Endodermal cell (in vitro differentiated cells): ENCODE results near the gene DDX19B. TPM values are rescaled to one million over a fixed set of nuclear protein-coding genes. Genes with fewer than 3 reads are reported as not detected.

Experiments used
- DNase-seq: peaks from one replicate; pipeline ENCODE4 v3.0.0-alpha.2; 2017
- H3K27ac ChIP-seq: 2 replicates; pipeline ENCODE4 v1.5.1; 2013; ENCODE audit warnings: mild to moderate bottlenecking, low read depth, low read length, moderate library complexity
- H3K27me3 ChIP-seq: 2 replicates; pipeline ENCODE4 v1.6.1; 2013; ENCODE audit warnings: mild to moderate bottlenecking, low read length, moderate library complexity; ENCODE audit not compliant: insufficient read depth, control insufficient read depth, poor library complexity, severe bottlenecking
- H3K36me3 ChIP-seq: 2 replicates; pipeline ENCODE4 v1.7.0; 2013; ENCODE audit warnings: mild to moderate bottlenecking, low read length, moderate library complexity; ENCODE audit not compliant: control insufficient read depth, insufficient read depth
- H3K4me1 ChIP-seq: one replicate; pipeline ENCODE4 v1.7.0; 2013; ENCODE audit warnings: low read length; ENCODE audit not compliant: control insufficient read depth, insufficient read depth
- H3K4me3 ChIP-seq: 2 replicates; pipeline ENCODE4 v1.5.1; 2013; ENCODE audit warnings: mild to moderate bottlenecking, low read length, moderate library complexity
- H3K9ac ChIP-seq: 2 replicates; pipeline ENCODE4 v1.6.1; 2013; ENCODE audit warnings: mild to moderate bottlenecking, low read length, moderate library complexity; ENCODE audit not compliant: poor library complexity, severe bottlenecking; ENCODE audit errors: extremely low read depth
- H3K9me3 ChIP-seq: 2 replicates; pipeline ENCODE4 v1.6.1; 2013; ENCODE audit warnings: mild to moderate bottlenecking, low read length, moderate library complexity; ENCODE audit not compliant: control insufficient read depth
- H3K27ac Mint-ChIP-seq: 2 replicates; pipeline ENCODE4 v1.8.0; 2020; ENCODE audit warnings: mixed read lengths
- H3K27me3 Mint-ChIP-seq: 2 replicates; pipeline ENCODE4 v1.8.0; 2021; ENCODE audit warnings: mild to moderate bottlenecking, mixed read lengths; ENCODE audit not compliant: insufficient read depth
- H3K36me3 Mint-ChIP-seq: 2 replicates; pipeline ENCODE4 v1.8.0; 2020; ENCODE audit warnings: low read depth, mixed read lengths
- H3K4me1 Mint-ChIP-seq: 2 replicates; pipeline ENCODE4 v1.8.0; 2020; ENCODE audit warnings: mixed read lengths
- H3K4me3 Mint-ChIP-seq: 2 replicates; pipeline ENCODE4 v1.8.0; 2020; ENCODE audit warnings: mild to moderate bottlenecking, moderate library complexity, mixed read lengths
- H3K9me3 Mint-ChIP-seq: 2 replicates; pipeline ENCODE4 v1.8.0; 2020; ENCODE audit warnings: mild to moderate bottlenecking, mixed read lengths
- CTCF ChIP-seq: fragments of 200-600 bp; sonication (generic); conservative IDR thresholded peaks from 2 replicates; pipeline ENCODE4 v1.5.0; 2021; ENCODE audit warnings: antibody characterized with exemption, mild to moderate bottlenecking
- WGBS, 2 experiments: methylation state at CpG; one replicate each; pipeline versions ENCODE4 v1.1.5 to v1.1.7; 2013; ENCODE audit warnings: missing lambda C conversion rate in 2 of 2, mixed read lengths in 1 of 2; ENCODE audit not compliant: insufficient coverage in 1 of 2, insufficient read length in 1 of 2; 5-methylcytosine and 5-hydroxymethylcytosine counted together
- total RNA-seq, 2 donors: library from RNA; stranded (reverse); fragmentation: NEBNext Ultra II Directional in 1 of 2; extraction: Animal tissue kit (Norgen Biotek cat#: 25700) in 1 of 2; gene quantifications; 2 replicates in 1 of 2; 3 replicates in 1 of 2; pipeline ENCODE4 v1.2.1, GENCODE V29; 2021

The DDX19B gene
- total RNA-seq, 2 donors from 2014 or later = 39.2 to 43.5 TPM

DNA sequence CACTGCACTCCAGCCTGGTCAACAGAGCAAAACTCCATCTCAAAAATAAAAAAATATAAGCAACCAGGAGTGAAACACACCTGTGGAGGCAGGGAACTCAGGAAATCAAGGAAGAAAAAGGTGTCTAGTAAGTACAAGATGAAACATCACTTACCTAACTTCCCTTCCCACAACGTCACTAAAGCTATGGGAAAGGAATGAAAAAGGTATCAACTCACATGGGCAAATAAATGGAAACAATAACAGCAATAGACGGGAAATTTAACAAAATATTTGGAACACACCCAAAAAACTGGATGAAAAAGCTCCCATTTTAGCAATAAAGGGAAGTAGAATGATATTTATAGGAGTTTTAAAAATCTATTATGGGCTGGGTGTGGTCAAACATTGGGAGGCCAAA is 78.8 kb downstream of the DDX19B start:
- Histone ChIP-seq H3K4me3 (no peak overlapping the region), H3K36me3 (peaks cover 57% of the 10 kb centered on the region), H3K4me1 (no peaks in the 10 kb centered on the region), H3K9me3 (no peaks in the 10 kb centered on the region), H3K27ac (no peak overlapping the region), H3K9ac (no peak overlapping the region), H3K27me3 (no peaks in the 10 kb centered on the region)
- TF ChIP-seq CTCF = no peak
- Mint-ChIP-seq H3K27me3 (no peaks in the 10 kb centered on the region), H3K4me3 (no peak overlapping the region), H3K4me1 (peaks cover 3% of the 10 kb centered on the region), H3K36me3 (peaks cover 41% of the 10 kb centered on the region), H3K9me3 (no peaks in the 10 kb centered on the region), H3K27ac (no peak overlapping the region)
- WGBS, 2 experiments = 100% methylated on average over 2 of the region's 2 CpGs; no CpG with 5 or more reads in 1 of the 2 experiments
- no peak for DNase-seq

- no peak overlapping the region for H3K4me3 ChIP-seq
- no peak for TF ChIP-seq CTCF
- no peak overlapping the region for H3K27ac ChIP-seq
Measured at GRCh38 chr16:70378869-70379493, 80.0 kb downstream of the DDX19B start.

DNA sequence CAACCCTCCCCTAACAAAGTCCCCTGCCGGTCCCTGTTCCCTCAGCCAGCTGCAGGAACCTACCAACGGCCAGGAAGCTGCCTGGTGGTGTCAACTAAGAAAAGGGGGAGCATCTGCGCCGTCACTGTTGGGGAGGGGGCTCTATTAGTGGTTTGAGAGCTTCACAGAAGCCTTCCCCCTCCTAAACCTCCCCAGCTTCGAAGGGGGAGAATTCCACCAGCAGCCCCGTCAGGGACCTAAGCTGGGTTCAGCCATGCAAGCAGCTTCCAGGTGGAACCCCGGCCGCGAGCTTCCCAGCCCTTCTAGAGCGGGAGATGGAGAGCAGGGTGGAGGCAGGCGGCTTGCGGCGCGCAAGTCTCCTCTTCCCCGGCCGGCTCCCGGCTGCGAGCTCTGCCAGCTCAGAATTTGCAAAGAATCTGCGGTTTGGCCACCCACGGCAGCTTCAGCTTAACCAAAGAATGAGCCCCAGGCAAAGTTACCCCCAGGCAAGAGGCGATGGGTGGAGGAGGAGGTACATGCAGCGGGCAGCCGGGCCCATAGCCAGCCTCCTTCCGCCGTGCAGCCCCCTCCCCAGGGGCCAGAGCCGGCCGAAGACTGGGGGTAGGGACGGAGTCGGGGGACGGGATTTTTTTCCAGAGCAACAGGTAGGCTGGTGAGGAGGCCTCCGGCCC is 81.4 kb downstream of the DDX19B start:
- H3K4me3 Mint-ChIP-seq = peak overlapping the region; percentile 82
- H3K4me1 Mint-ChIP-seq = peaks cover 3% of the 10 kb centered on the region

More at GRCh38 chr16:70378869-70379493, 80.0 kb downstream of the DDX19B start:
- H3K36me3 Mint-ChIP-seq = peaks cover 40% of the 10 kb centered on the region
- peak; percentile 59 for DNase-seq
- no peaks in the 10 kb centered on the region for H3K9me3 Mint-ChIP-seq
- peaks cover 55% of the 10 kb centered on the region for H3K36me3 ChIP-seq
- H3K4me3 Mint-ChIP-seq = peak overlapping the region; percentile 82
- no peaks in the 10 kb centered on the region for H3K4me1 ChIP-seq
- H3K27me3 Mint-ChIP-seq = no peaks in the 10 kb centered on the region
- no peak overlapping the region for H3K9ac ChIP-seq
- WGBS, 2 experiments = 93 to 98% methylated on average over 6 to 12 of the region's 13 CpGs
- no peaks in the 10 kb centered on the region for H3K27me3 ChIP-seq
- no peaks in the 10 kb centered on the region for H3K9me3 ChIP-seq
- peaks cover 3% of the 10 kb centered on the region for H3K4me1 Mint-ChIP-seq
- no peak overlapping the region for H3K27ac Mint-ChIP-seq

More for the DNA sequence above, 81.4 kb downstream of the DDX19B start:
- Mint-ChIP-seq H3K36me3 (peaks cover 40% of the 10 kb centered on the region), H3K27me3 (no peaks in the 10 kb centered on the region), H3K27ac (peak overlapping the region; percentile 81), H3K9me3 (no peaks in the 10 kb centered on the region)
- Histone ChIP-seq H3K4me1 (no peaks in the 10 kb centered on the region), H3K9ac (peak overlapping the region; percentile 71), H3K27me3 (no peaks in the 10 kb centered on the region), H3K9me3 (no peaks in the 10 kb centered on the region), H3K4me3 (peak overlapping the region; percentile 86), H3K27ac (peak overlapping the region; percentile 89), H3K36me3 (peaks cover 56% of the 10 kb centered on the region)
- 5 to 6% methylated on average over 15 to 29 of the region's 31 CpGs for WGBS, 2 experiments
- peak; percentile 80 for DNase-seq
- no peak for TF ChIP-seq CTCF
